Medulla oblongata (tissue), 1 donor: ENCODE measurements around the gene RHBDF2.
"Not testable (repeated sequence)": the region's sequence is repeated elsewhere in the genome, so short reads cannot be mapped to it uniquely, and the experiment has no call there.

Experiments
- DNase-seq: peaks from one replicate; pipeline ENCODE4 v3.0.0-alpha.2; 2015; ENCODE audit errors: extremely low spot score

The RHBDF2 gene

GRCh38 chr17:76538281-76538931 lies 37.2 kb upstream of the RHBDF2 start:
- DNase-seq: no peak

GRCh38 chr17:76537578-76538280 lies 36.5 kb upstream of the RHBDF2 start, which contains the start of gene CYGB:
TSS of gene CYGB (minus strand) at chr17:76537709. CDS start at chr17:76537542, 167 bp downstream.
- DNase-seq: no peak

- DNase-seq: no peak
These were observed 36.0 kb upstream of the RHBDF2 start for GRCh38 chr17:76537288-76537577.

GRCh38 chr17:76536511-76537287 lies 35.5 kb upstream of the RHBDF2 start:
- no peak for DNase-seq

- no peak for DNase-seq
These were observed 34.7 kb upstream of the RHBDF2 start for GRCh38 chr17:76535788-76536510.

- no peak for DNase-seq
These were observed 33.9 kb upstream of the RHBDF2 start for GRCh38 chr17:76534831-76535732.

- not testable (repeated sequence) for DNase-seq
These were observed 32.6 kb upstream of the RHBDF2 start for GRCh38 chr17:76533640-76534359.

- no peak for DNase-seq
These were observed 30.9 kb upstream of the RHBDF2 start for GRCh38 chr17:76532072-76532651.

- DNase-seq: no peak
These were observed 30.3 kb upstream of the RHBDF2 start for GRCh38 chr17:76531486-76532038.

- DNase-seq: no peak
These were observed 29.7 kb upstream of the RHBDF2 start for GRCh38 chr17:76530811-76531485.

GRCh38 chr17:76530095-76530723 lies 29.0 kb upstream of the RHBDF2 start:
- no peak for DNase-seq

GRCh38 chr17:76529224-76530094 lies 28.2 kb upstream of the RHBDF2 start:
- peak; percentile 88 for DNase-seq

- DNase-seq: no peak
These were observed 27.5 kb upstream of the RHBDF2 start for GRCh38 chr17:76528528-76529223.

- DNase-seq: no peak
These were observed 26.9 kb upstream of the RHBDF2 start for GRCh38 chr17:76528156-76528527.

GRCh38 chr17:76527430-76528111 lies 26.3 kb upstream of the RHBDF2 start:
- DNase-seq: no peak

GRCh38 chr17:76527016-76527415 lies 25.8 kb upstream of the RHBDF2 start:
- DNase-seq: not testable (repeated sequence)

- DNase-seq: not testable (repeated sequence)
These were observed 24.2 kb upstream of the RHBDF2 start for GRCh38 chr17:76525513-76525833.
